ENCODE data around the gene KSR1. TPM values are rescaled to one million over a fixed set of nuclear protein-coding genes. Genes with fewer than 3 reads are reported as not detected.

The KSR1 gene
- total RNA-seq, 1 donor from 2014 or later, result 60.6 TPM

DNA sequence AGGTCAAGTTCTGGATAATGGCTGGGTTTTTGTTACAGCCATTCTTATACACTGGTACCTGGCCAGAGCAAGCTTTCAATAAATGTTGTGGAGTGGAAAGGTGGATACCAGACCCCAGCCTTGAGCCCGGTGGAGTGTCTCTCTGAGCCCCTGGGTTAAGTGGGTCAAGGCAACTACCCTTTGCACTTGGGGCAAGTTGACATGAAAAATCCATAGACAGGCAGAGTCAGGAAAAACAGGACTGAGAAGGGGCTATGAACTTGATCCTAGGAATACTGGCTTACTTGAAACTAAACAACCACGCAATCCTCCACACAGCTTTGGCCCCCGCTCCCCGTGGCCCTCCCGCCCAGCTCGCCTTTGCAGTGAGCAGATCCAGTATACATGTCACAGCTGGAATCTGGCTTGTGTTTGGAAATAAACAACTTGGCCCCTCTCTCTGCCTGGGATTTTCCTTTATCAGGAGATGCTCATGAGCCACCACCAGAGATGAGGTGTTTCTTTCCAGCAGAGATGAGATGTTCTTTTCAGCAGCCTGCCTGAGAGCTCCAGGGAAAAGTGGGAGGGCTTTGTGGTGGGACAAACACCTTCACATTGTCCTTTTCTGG is 65.9 kb downstream of the KSR1 start:
- no peaks in the 10 kb centered on the region for H3K36me3 Mint-ChIP-seq (ENCODE audit: low read depth)
- no peaks in the 10 kb centered on the region for H3K27me3 Mint-ChIP-seq (ENCODE audit: low read depth)
- peak; percentile 20 for DNase-seq (ENCODE audit: low spot score)
- H3K4me3 Mint-ChIP-seq (ENCODE audit: unreplicated experiment), result no peak overlapping the region
- H3K27ac Mint-ChIP-seq (ENCODE audit: unreplicated experiment), result no peak overlapping the region
- H3K9me3 Mint-ChIP-seq (ENCODE audit: low read depth), result no peaks in the 10 kb centered on the region
- no peak for TF ChIP-seq CTCF (IDR thresholded peaks at IDR 0.05)
- peaks cover 48% of the 10 kb centered on the region for H3K4me1 Mint-ChIP-seq (ENCODE audit: low read depth)

- Mint-ChIP-seq H3K4me3 (ENCODE audit: unreplicated experiment) (no peak overlapping the region), H3K36me3 (ENCODE audit: low read depth) (no peaks in the 10 kb centered on the region), H3K27me3 (ENCODE audit: low read depth) (no peaks in the 10 kb centered on the region), H3K27ac (ENCODE audit: unreplicated experiment) (no peak overlapping the region), H3K9me3 (ENCODE audit: low read depth) (no peaks in the 10 kb centered on the region), H3K4me1 (ENCODE audit: low read depth) (peaks cover 58% of the 10 kb centered on the region)
- no peak for TF ChIP-seq CTCF (IDR thresholded peaks at IDR 0.05)
- DNase-seq (ENCODE audit: low spot score), result no peak
Measured at GRCh38 chr17:27523712-27524111, 67.5 kb downstream of the KSR1 start.

DNA sequence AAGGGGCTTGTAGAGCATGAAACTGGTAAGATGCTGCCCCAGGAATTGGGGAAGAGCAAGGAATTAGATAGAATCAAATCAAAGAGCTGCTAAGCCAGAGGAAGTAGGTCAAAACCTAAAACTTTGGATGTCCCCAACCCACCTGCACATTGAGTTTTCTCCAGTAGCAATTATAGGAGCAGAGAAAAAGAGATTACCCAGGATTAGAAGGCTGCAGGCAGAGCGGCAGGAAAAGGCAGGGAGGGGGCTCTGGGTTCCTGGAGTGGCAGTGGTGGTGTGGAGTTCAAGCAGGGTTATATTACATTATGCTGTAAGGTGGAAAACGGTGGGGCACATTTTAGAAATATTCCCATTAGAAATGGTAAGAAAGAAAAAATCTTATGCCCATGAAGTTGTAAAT is 68.3 kb downstream of the KSR1 start:
- H3K9me3 Mint-ChIP-seq (ENCODE audit: low read depth), result no peaks in the 10 kb centered on the region
- H3K27me3 Mint-ChIP-seq (ENCODE audit: low read depth), result no peaks in the 10 kb centered on the region
- peaks cover 61% of the 10 kb centered on the region for H3K4me1 Mint-ChIP-seq (ENCODE audit: low read depth)
- no peak overlapping the region for H3K4me3 Mint-ChIP-seq (ENCODE audit: unreplicated experiment)
- TF ChIP-seq CTCF (IDR thresholded peaks at IDR 0.05), result no peak
- H3K36me3 Mint-ChIP-seq (ENCODE audit: low read depth), result no peaks in the 10 kb centered on the region
- DNase-seq (ENCODE audit: low spot score), result no peak
- H3K27ac Mint-ChIP-seq (ENCODE audit: unreplicated experiment), result no peak overlapping the region

GRCh38 chr17:27525316-27525715 is 69.1 kb downstream of the KSR1 start:
- H3K27ac Mint-ChIP-seq (ENCODE audit: unreplicated experiment), result no peak overlapping the region
- H3K36me3 Mint-ChIP-seq (ENCODE audit: low read depth), result no peaks in the 10 kb centered on the region
- no peak for DNase-seq (ENCODE audit: low spot score)
- no peaks in the 10 kb centered on the region for H3K27me3 Mint-ChIP-seq (ENCODE audit: low read depth)
- peaks cover 63% of the 10 kb centered on the region for H3K4me1 Mint-ChIP-seq (ENCODE audit: low read depth)
- no peak overlapping the region for H3K4me3 Mint-ChIP-seq (ENCODE audit: unreplicated experiment)
- no peaks in the 10 kb centered on the region for H3K9me3 Mint-ChIP-seq (ENCODE audit: low read depth)
- TF ChIP-seq CTCF (IDR thresholded peaks at IDR 0.05), result no peak

GRCh38 chr17:27525836-27526603 is 69.8 kb downstream of the KSR1 start:
- Mint-ChIP-seq H3K9me3 (ENCODE audit: low read depth) (no peaks in the 10 kb centered on the region), H3K27ac (ENCODE audit: unreplicated experiment) (peak overlapping the region; percentile 68), H3K36me3 (ENCODE audit: low read depth) (no peaks in the 10 kb centered on the region), H3K27me3 (ENCODE audit: low read depth) (no peaks in the 10 kb centered on the region), H3K4me1 (ENCODE audit: low read depth) (peaks cover 65% of the 10 kb centered on the region), H3K4me3 (ENCODE audit: unreplicated experiment) (no peak overlapping the region)
- TF ChIP-seq CTCF (IDR thresholded peaks at IDR 0.05), result no peak
- DNase-seq (ENCODE audit: low spot score), result no peak
